ENCODE data around the gene SLC23A2. TPM values are rescaled to one million over a fixed set of nuclear protein-coding genes. Genes with fewer than 3 reads are reported as not detected.
"Not testable (repeated sequence)": the region's sequence is repeated elsewhere in the genome, so short reads cannot be mapped to it uniquely, and the experiment has no call there.

The SLC23A2 gene
- total RNA-seq, 2 experiments from 2014 or later, result 16.0 to 16.2 TPM

GRCh38 chr20:4853004-4853403 lies 148.3 kb downstream of the SLC23A2 start:
- Mint-ChIP-seq H3K27me3 (no peaks in the 10 kb centered on the region), H3K4me3 (no peak overlapping the region), H3K9me3 (no peaks in the 10 kb centered on the region), H3K4me1 (ENCODE audit: low read depth) (no peaks in the 10 kb centered on the region), H3K27ac (no peak overlapping the region), H3K36me3 (ENCODE audit: low read depth) (peaks cover 18% of the 10 kb centered on the region)
- ChIA-PET CTCF (no interaction called here), POLR2A (no interaction called here)
- TF ChIP-seq CTCF (IDR thresholded peaks at IDR 0.05), result no peak
- ATAC-seq (no peak), DNase-seq (no peak)
- intact Hi-C loops (cut with micrococcal nuclease), result no loop called here

- intact Hi-C loops (cut with micrococcal nuclease), result no loop called here
- DNase-seq, result no peak
- H3K27ac Mint-ChIP-seq, result no peak overlapping the region
- no peak overlapping the region for H3K4me3 Mint-ChIP-seq
- no peak for TF ChIP-seq CTCF (IDR thresholded peaks at IDR 0.05)
- no peaks in the 10 kb centered on the region for H3K9me3 Mint-ChIP-seq
- POLR2A ChIA-PET, result no interaction called here
- peaks cover 11% of the 10 kb centered on the region for H3K36me3 Mint-ChIP-seq (ENCODE audit: low read depth)
- ATAC-seq, result no peak
- H3K27me3 Mint-ChIP-seq, result no peaks in the 10 kb centered on the region
- CTCF ChIA-PET, result no interaction called here
- H3K4me1 Mint-ChIP-seq (ENCODE audit: low read depth), result no peaks in the 10 kb centered on the region
Measured at GRCh38 chr20:4850960-4851359, 150.3 kb downstream of the SLC23A2 start.

- H3K4me1 Mint-ChIP-seq (ENCODE audit: low read depth); H3K27ac Mint-ChIP-seq; CTCF ChIA-PET; intact Hi-C loops (cut with micrococcal nuclease); ATAC-seq; POLR2A ChIA-PET; DNase-seq; H3K4me3 Mint-ChIP-seq; H3K9me3 Mint-ChIP-seq; H3K36me3 Mint-ChIP-seq (ENCODE audit: low read depth); H3K27me3 Mint-ChIP-seq: not testable (repeated sequence)
Measured at GRCh38 chr20:4848829-4849228, 152.5 kb downstream of the SLC23A2 start.

- Mint-ChIP-seq H3K4me1 (ENCODE audit: low read depth) (peaks cover 4% of the 10 kb centered on the region), H3K36me3 (ENCODE audit: low read depth) (no peaks in the 10 kb centered on the region), H3K9me3 (no peaks in the 10 kb centered on the region), H3K27ac (no peak overlapping the region), H3K27me3 (no peaks in the 10 kb centered on the region), H3K4me3 (no peak overlapping the region)
- no peak for TF ChIP-seq CTCF (IDR thresholded peaks at IDR 0.05)
- ChIA-PET CTCF (no interaction called here), POLR2A (no interaction called here)
- no peak for DNase-seq
- intact Hi-C loops (cut with micrococcal nuclease), result no loop called here
- no peak for ATAC-seq
Measured at GRCh38 chr20:4848041-4848440, 153.3 kb downstream of the SLC23A2 start.

- CTCF ChIA-PET, result interaction anchor here (1.1 kb wide), 1 partner anchor 109 kb away, joined by 3 read pairs; no protein-coding TSS in a partner anchor
- Mint-ChIP-seq H3K27me3 (no peaks in the 10 kb centered on the region), H3K27ac (no peak overlapping the region), H3K4me3 (no peak overlapping the region), H3K4me1 (ENCODE audit: low read depth) (peaks cover 4% of the 10 kb centered on the region), H3K36me3 (ENCODE audit: low read depth) (no peaks in the 10 kb centered on the region), H3K9me3 (no peaks in the 10 kb centered on the region)
- intact Hi-C loops (cut with micrococcal nuclease), result no loop called here
- DNase-seq (no peak), ATAC-seq (no peak)
- TF ChIP-seq CTCF (IDR thresholded peaks at IDR 0.05), result no peak
- POLR2A ChIA-PET, result no interaction called here
Measured at GRCh38 chr20:4846821-4847220, 154.5 kb downstream of the SLC23A2 start.
